GM12864 (cell line): ENCODE measurements around the gene MCU.

Experiments
- DNase-seq: peaks from one replicate; pipeline ENCODE4 v3.0.0-alpha.2; 2011; ENCODE audit warnings: low read depth
- H3K4me3 ChIP-seq: 2 replicates; pipeline ENCODE4 v1.5.1; 2011; ENCODE audit warnings: mild to moderate bottlenecking, low read depth, low read length, control low read depth
- TF ChIP-seq, protein P1 (sequence below): IDR thresholded peaks from 2 replicates; pipeline ENCODE4 v1.5.1; 2011; ENCODE audit warnings: low read depth, mild to moderate bottlenecking, moderate library complexity, low read length, control low read depth, inconsistent platforms; ENCODE audit errors: missing control alignments

Gene MCU

DNA sequence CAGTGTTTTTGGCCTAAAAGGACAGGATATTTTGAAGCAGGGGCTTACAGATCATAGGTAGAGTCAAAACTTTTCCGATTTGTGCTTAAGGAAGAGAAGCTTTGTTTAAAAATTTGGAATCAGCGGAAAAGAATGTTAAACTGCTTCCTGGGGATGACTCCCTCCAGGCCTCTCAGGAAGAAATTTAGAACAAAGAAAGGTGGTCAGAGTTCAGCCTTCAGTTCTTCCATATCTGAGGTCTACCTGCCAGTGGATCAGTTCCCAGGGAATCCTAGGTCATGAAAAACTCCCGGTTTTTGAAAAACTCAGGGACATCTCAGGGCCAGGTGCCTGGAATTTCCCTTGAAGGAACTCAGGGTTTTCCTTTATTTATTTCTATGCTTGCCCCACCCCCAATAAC is 100.3 kb downstream of the MCU start:
- no peak overlapping the region for H3K4me3 ChIP-seq
- TF ChIP-seq, protein P1, sequence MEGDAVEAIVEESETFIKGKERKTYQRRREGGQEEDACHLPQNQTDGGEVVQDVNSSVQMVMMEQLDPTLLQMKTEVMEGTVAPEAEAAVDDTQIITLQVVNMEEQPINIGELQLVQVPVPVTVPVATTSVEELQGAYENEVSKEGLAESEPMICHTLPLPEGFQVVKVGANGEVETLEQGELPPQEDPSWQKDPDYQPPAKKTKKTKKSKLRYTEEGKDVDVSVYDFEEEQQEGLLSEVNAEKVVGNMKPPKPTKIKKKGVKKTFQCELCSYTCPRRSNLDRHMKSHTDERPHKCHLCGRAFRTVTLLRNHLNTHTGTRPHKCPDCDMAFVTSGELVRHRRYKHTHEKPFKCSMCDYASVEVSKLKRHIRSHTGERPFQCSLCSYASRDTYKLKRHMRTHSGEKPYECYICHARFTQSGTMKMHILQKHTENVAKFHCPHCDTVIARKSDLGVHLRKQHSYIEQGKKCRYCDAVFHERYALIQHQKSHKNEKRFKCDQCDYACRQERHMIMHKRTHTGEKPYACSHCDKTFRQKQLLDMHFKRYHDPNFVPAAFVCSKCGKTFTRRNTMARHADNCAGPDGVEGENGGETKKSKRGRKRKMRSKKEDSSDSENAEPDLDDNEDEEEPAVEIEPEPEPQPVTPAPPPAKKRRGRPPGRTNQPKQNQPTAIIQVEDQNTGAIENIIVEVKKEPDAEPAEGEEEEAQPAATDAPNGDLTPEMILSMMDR = no peak
- DNase-seq = no peak

- TF ChIP-seq, protein P1 = no peak
- no peak overlapping the region for H3K4me3 ChIP-seq
- no peak for DNase-seq
Measured at GRCh38 chr10:72793752-72794151, 101.8 kb downstream of the MCU start.

DNA sequence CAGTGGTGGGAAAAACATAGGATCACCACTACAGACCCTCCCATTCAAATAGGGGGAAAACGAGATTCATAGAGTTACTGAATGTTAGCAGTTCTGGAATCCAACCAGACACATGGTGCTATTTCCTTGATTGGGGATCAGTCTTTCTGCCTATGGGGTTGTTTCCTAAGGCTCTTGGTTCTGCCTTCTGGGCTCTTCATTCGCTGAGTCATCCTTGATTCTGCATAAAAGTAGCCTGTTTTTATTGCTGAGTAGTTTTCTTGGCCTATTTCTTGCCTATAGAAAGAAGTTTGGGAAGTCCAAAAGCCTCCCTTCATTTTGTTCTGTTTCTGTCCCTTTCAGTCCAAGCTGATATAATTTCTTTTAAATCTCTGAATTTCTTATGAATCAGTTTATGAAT is 102.3 kb downstream of the MCU start:
- TF ChIP-seq, protein P1 = no peak
- DNase-seq = no peak
- no peak overlapping the region for H3K4me3 ChIP-seq

DNA sequence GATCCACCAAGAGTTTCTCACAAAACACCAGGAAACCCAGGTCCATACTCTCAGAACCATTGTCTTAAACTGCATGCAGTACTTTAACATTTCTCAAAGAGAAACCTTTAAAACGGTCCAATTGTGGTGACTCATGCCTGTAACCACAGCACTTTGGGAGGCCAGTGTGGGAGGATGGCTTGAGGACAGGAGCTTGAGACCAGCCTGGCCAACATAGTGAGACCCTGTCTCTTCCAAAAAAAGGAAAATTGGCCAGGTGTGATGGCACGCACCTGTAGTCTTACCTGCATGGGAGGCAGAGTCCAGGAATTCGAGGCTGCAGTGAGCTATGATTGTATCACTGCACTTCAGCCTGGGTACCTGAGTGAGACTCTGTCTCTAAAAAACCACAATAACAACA is 104.1 kb downstream of the MCU start:
- H3K4me3 ChIP-seq = no peak overlapping the region
- TF ChIP-seq, protein P1 = no peak
- DNase-seq = no peak

DNA sequence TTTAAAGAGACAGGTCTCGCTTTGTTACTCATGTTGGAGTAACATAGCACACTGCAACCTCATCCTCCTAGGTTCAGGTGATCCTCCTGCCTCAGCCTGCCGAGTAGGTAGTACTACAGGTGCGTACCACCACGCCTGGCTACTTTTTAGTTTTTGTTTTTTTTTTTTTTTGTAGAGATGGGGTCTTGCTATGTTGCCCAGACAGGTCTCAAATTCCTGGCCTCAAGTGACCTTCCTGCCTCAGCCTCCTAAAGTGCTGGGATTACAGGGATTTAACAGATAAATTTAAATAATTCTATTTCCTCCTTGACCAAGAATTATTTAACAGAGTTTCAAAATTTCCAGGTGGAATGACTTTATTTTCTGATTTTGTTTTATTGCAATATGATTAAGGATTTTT is 104.6 kb downstream of the MCU start:
- no peak overlapping the region for H3K4me3 ChIP-seq
- DNase-seq = no peak
- TF ChIP-seq, protein P1 = no peak

GRCh38 chr10:72800000-72800740 is 108.2 kb downstream of the MCU start:
- TF ChIP-seq, protein P1 = no peak
- H3K4me3 ChIP-seq = no peak overlapping the region
- DNase-seq = no peak

DNA sequence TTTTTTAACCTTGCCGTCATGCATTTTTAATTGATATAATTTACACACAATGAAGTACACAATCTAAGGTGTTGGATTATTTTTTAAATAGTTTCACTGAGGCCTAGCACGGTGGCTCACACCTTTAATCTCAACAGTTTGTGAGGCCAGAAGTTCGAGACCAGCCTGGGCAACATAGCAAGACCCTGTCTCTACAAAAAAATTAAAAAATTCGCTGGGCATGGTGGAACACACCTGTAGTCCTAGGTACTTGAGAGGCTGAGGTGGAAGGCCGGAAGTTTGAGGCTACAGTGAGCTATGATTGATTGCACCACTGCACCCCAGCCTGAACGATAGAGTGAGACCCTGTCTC is 108.8 kb downstream of the MCU start:
- TF ChIP-seq, protein P1 = no peak
- no peak for DNase-seq
- H3K4me3 ChIP-seq = no peak overlapping the region
